Neural progenitor cell (in vitro differentiated cells): ENCODE results near the gene IL27RA. TPM values are rescaled to one million over a fixed set of nuclear protein-coding genes. Genes with fewer than 3 reads are reported as not detected.

Source experiments
- DNase-seq: peaks from one replicate; pipeline ENCODE4 v3.0.0-alpha.2; 2016; ENCODE audit warnings: low spot score
- H2AFZ ChIP-seq: fragments of 200-600 bp; sonication (generic); replicated peaks from 2 replicates; pipeline ENCODE4 v1.6.1; 2016; ENCODE audit warnings: antibody characterized with exemption
- H3F3A ChIP-seq: fragments of 200-600 bp; sonication (generic); 2 replicates; pipeline ENCODE4 v1.6.1; 2016; ENCODE audit warnings: antibody characterized with exemption, low read depth
- H3K27ac ChIP-seq: fragments of 200-600 bp; sonication (generic); 2 replicates; pipeline ENCODE4 v1.5.1; 2016; ENCODE audit warnings: mild to moderate bottlenecking
- H3K27me3 ChIP-seq: fragments of 200-600 bp; sonication (generic); 2 replicates; pipeline ENCODE4 v1.6.1; 2016; ENCODE audit warnings: mild to moderate bottlenecking, moderate library complexity
- H3K36me3 ChIP-seq: fragments of 200-600 bp; sonication (generic); 2 replicates; pipeline ENCODE4 v1.5.1; 2016
- H3K4me1 ChIP-seq: fragments of 200-600 bp; sonication (generic); 2 replicates; pipeline ENCODE4 v1.6.1; 2016; ENCODE audit warnings: mixed run types
- H3K4me2 ChIP-seq: fragments of 200-600 bp; sonication (generic); 2 replicates; pipeline ENCODE4 v1.6.1; 2016
- H3K4me3 ChIP-seq: fragments of 200-600 bp; sonication (generic); 2 replicates; pipeline ENCODE4 v1.5.1; 2016
- H3K79me2 ChIP-seq: fragments of 200-600 bp; sonication (generic); 2 replicates; pipeline ENCODE4 v1.6.1; 2016; ENCODE audit warnings: low read depth
- H3K9ac ChIP-seq: fragments of 200-600 bp; sonication (generic); 2 replicates; pipeline ENCODE4 v1.6.1; 2016
- H3K9me3 ChIP-seq: fragments of 200-600 bp; sonication (generic); 2 replicates; pipeline ENCODE4 v1.5.1; 2016; ENCODE audit warnings: low read depth
- H4K20me1 ChIP-seq: fragments of 200-600 bp; sonication (generic); 2 replicates; pipeline ENCODE4 v1.6.1; 2016; ENCODE audit warnings: low read depth
- H3K27ac Mint-ChIP-seq: 3 replicates; pipeline ENCODE4 v1.8.0; 2021; ENCODE audit warnings: mixed read lengths
- H3K27me3 Mint-ChIP-seq: 2 replicates; pipeline ENCODE4 v1.8.0; 2022; ENCODE audit warnings: low read depth, mild to moderate bottlenecking, inconsistent platforms, moderate library complexity, mixed read lengths; ENCODE audit not compliant: insufficient read depth
- H3K36me3 Mint-ChIP-seq: 3 replicates; pipeline ENCODE4 v1.8.0; 2021; ENCODE audit warnings: mixed read lengths
- H3K4me1 Mint-ChIP-seq: 3 replicates; pipeline ENCODE4 v1.8.0; 2021; ENCODE audit warnings: mixed read lengths
- H3K4me3 Mint-ChIP-seq: 3 replicates; pipeline ENCODE4 v1.8.0; 2021; ENCODE audit warnings: mild to moderate bottlenecking, moderate library complexity, mixed read lengths
- H3K9me3 Mint-ChIP-seq: 3 replicates; pipeline ENCODE4 v1.8.0; 2020; ENCODE audit warnings: mixed read lengths
- CTCF ChIP-seq: fragments of 200-600 bp; sonication (generic); IDR thresholded peaks from 2 replicates; pipeline ENCODE4 v1.5.1; 2017; ENCODE audit warnings: antibody characterized with exemption, mild to moderate bottlenecking
- EZH2 ChIP-seq: fragments of 200-600 bp; sonication (generic); IDR thresholded peaks from 2 replicates; pipeline ENCODE4 v1.6.1; 2017; ENCODE audit warnings: antibody characterized with exemption, mild to moderate bottlenecking, moderate library complexity
- EZH2phosphoT487 ChIP-seq: fragments of 200-600 bp; sonication (generic); IDR thresholded peaks from 2 replicates; pipeline ENCODE4 v1.6.1; 2017; ENCODE audit warnings: antibody characterized with exemption
- total RNA-seq: library from RNA; depleted of rRNA; stranded (reverse); fragments of >200 nt; gene quantifications from 2 replicates; pipeline ENCODE4 v1.2.3, GENCODE V29; 2015; ENCODE audit warnings: low replicate concordance

IL27RA gene
- total RNA-seq, 1 donor from 2014 or later, result 1.2 TPM

DNA sequence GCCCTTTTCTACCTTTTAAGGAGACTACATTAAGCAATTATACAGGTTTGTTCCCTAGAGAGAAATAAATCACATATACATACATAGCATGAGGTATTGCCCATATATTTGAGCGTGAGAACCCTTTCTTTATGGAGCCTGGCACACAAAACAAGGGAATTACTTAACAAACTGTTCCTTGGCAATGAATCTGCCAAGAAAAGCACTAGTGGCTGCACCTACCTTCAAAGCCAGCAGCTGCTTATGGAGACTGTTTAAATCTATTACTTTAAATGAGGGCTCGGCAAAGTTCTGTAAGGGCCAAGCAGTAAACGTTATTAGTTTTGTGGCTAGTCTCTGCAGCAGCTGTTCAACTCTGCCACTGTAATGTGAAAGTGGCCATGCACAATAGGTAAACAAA, 32.5 kb upstream of the IL27RA start:
- Histone ChIP-seq H3K27me3 (no peaks in the 10 kb centered on the region), H3F3A (no peaks in the 10 kb centered on the region), H3K4me1 (no peaks in the 10 kb centered on the region), H3K4me2 (no peak overlapping the region), H4K20me1 (no peaks in the 10 kb centered on the region), H3K79me2 (peaks cover 31% of the 10 kb centered on the region), H3K9ac (no peak overlapping the region), H3K36me3 (peaks cover 4% of the 10 kb centered on the region), H3K27ac (no peak overlapping the region), H3K9me3 (no peaks in the 10 kb centered on the region), H2AFZ (no peak overlapping the region), H3K4me3 (no peak overlapping the region)
- H3K27me3 Mint-ChIP-seq, result no peaks in the 10 kb centered on the region
- TF ChIP-seq EZH2, result no peak
- no peak for TF ChIP-seq EZH2phosphoT487
- no peak for TF ChIP-seq CTCF
- peaks cover 2% of the 10 kb centered on the region for H3K4me1 Mint-ChIP-seq
- no peak overlapping the region for H3K27ac Mint-ChIP-seq
- DNase-seq, result no peak
- H3K9me3 Mint-ChIP-seq, result peaks cover 10% of the 10 kb centered on the region
- H3K36me3 Mint-ChIP-seq, result peaks cover 15% of the 10 kb centered on the region
- no peak overlapping the region for H3K4me3 Mint-ChIP-seq

GRCh38 chr19:14000691-14001375, 30.7 kb upstream of the IL27RA start:
- peaks cover 4% of the 10 kb centered on the region for H3K36me3 ChIP-seq
- Mint-ChIP-seq H3K36me3 (peaks cover 15% of the 10 kb centered on the region), H3K27me3 (peaks cover 4% of the 10 kb centered on the region), H3K27ac (no peak overlapping the region), H3K4me3 (peak overlapping the region; percentile 25), H3K9me3 (peaks cover 10% of the 10 kb centered on the region), H3K4me1 (peaks cover 13% of the 10 kb centered on the region)
- no peak overlapping the region for H3K4me2 ChIP-seq
- H3K27ac ChIP-seq, result no peak overlapping the region
- no peak overlapping the region for H2AFZ ChIP-seq
- peaks cover 44% of the 10 kb centered on the region for H3K79me2 ChIP-seq
- H3K4me1 ChIP-seq, result no peaks in the 10 kb centered on the region
- H3K4me3 ChIP-seq, result no peak overlapping the region
- no peak for TF ChIP-seq CTCF
- no peak for TF ChIP-seq EZH2phosphoT487
- no peak for TF ChIP-seq EZH2
- no peak for DNase-seq
- no peak overlapping the region for H3K9ac ChIP-seq
- H4K20me1 ChIP-seq, result peaks cover 6% of the 10 kb centered on the region
- peaks cover 9% of the 10 kb centered on the region for H3F3A ChIP-seq
- H3K9me3 ChIP-seq, result no peaks in the 10 kb centered on the region
- no peaks in the 10 kb centered on the region for H3K27me3 ChIP-seq

- Mint-ChIP-seq H3K4me3 (no peak overlapping the region), H3K4me1 (peaks cover 20% of the 10 kb centered on the region), H3K9me3 (peaks cover 10% of the 10 kb centered on the region), H3K36me3 (peaks cover 15% of the 10 kb centered on the region), H3K27me3 (peaks cover 14% of the 10 kb centered on the region), H3K27ac (peak overlapping the region; percentile 63)
- no peak overlapping the region for H3K27ac ChIP-seq
- H3K9ac ChIP-seq, result no peak overlapping the region
- no peak overlapping the region for H2AFZ ChIP-seq
- no peaks in the 10 kb centered on the region for H3K27me3 ChIP-seq
- H3K4me2 ChIP-seq, result no peak overlapping the region
- H3K79me2 ChIP-seq, result peaks cover 44% of the 10 kb centered on the region
- no peaks in the 10 kb centered on the region for H3K4me1 ChIP-seq
- H3F3A ChIP-seq, result peaks cover 9% of the 10 kb centered on the region
- H3K4me3 ChIP-seq, result no peak overlapping the region
- no peak for DNase-seq
- peaks cover 6% of the 10 kb centered on the region for H4K20me1 ChIP-seq
- H3K9me3 ChIP-seq, result no peaks in the 10 kb centered on the region
- TF ChIP-seq EZH2, result no peak
- H3K36me3 ChIP-seq, result peaks cover 4% of the 10 kb centered on the region
These were observed 28.9 kb upstream of the IL27RA start for GRCh38 chr19:14002571-14003250.
